ENCODE results near the gene PRRC1. TPM values are rescaled to one million over a fixed set of nuclear protein-coding genes. Genes with fewer than 3 reads are reported as not detected.

Gene PRRC1
- total and polyA plus RNA-seq, 12 donors, result 13.3 to 30.6 (median 22.7) TPM

GRCh38 chr5:127602896-127603844, 85.7 kb downstream of the PRRC1 start:
- TF ChIP-seq CTCF (IDR thresholded peaks at IDR 0.05), result no peak
- Histone ChIP-seq H3K36me3 (no peaks in the 10 kb centered on the region), H3K9me3 (no peaks in the 10 kb centered on the region), H3K27ac (no peak overlapping the region), H3K4me1 (peaks cover 0 to 5% (median 0%) of the 10 kb centered on the region in 9 donors), H3K27me3 (no peaks in the 10 kb centered on the region), H3K4me3 (no peak overlapping the region)
- DNase-seq (no peak), ATAC-seq (no peak)
- 37 to 38% methylated on average over 8 of the region's 8 CpGs for WGBS, 2 donors
- intact Hi-C loops (cut with DNase I), result no loop called here

Other genes starting within 250 kb of the PRRC1 start
- gene MEGF10, start 226.8 kb upstream of the PRRC1 start, total RNA-seq, result 1 to 10 TPM in 1 of 10 donors, under 1 TPM in 8, not detected in 1; 0.02 to 1.0 (median 0.38) TPM
- gene MEGF10, start 226.8 kb upstream of the PRRC1 start, polyA plus RNA-seq, result under 1 TPM; 0.10 to 0.15 TPM
- gene CTXN3, start 131.4 kb downstream of the PRRC1 start, total RNA-seq, result not detected
- not detected for gene CTXN3, start 131.4 kb downstream of the PRRC1 start, polyA plus RNA-seq
- gene CCDC192, start 185.8 kb downstream of the PRRC1 start, total RNA-seq, result under 1 TPM in 3 of 10 donors, not detected in 7; 0.32 to 0.76 (median 0.33) TPM
- gene CCDC192, start 185.8 kb downstream of the PRRC1 start, polyA plus RNA-seq, result under 1 TPM in 1 of 2 donors, not detected in 1; 0.13 TPM

All from heart right ventricle (tissue), 16 donors.